Aorta (tissue), 5 donors: ENCODE data around the gene CDK5R1. TPM values are rescaled to one million over a fixed set of nuclear protein-coding genes. Genes with fewer than 3 reads are reported as not detected.

Source experiments
- ATAC-seq: fragments of 200-7000 bp; cut with Tn5 transposase; one replicate; pipeline ENCODE4 v1.9.1; 2022; ENCODE audit warnings: moderate library complexity; ENCODE audit not compliant: low FRiP score
- DNase-seq, 2 donors: peaks; one replicate each; pipeline ENCODE4 v3.0.0-alpha.2; 2020
- H3K27ac ChIP-seq, 2 donors: one replicate each; pipeline ENCODE4 v1.5.1; 2013; ENCODE audit warnings: low read length in 2 of 2, mild to moderate bottlenecking in 2 of 2, moderate library complexity in 2 of 2, control low read depth in 1 of 2, inconsistent platforms in 1 of 2, low read depth in 1 of 2
- H3K27me3 ChIP-seq, 2 donors: one replicate each; pipeline ENCODE4 v1.6.1; 2013; ENCODE audit warnings: control low read depth in 1 of 2, low read length in 1 of 2, mild to moderate bottlenecking in 1 of 2, moderate library complexity in 1 of 2; ENCODE audit not compliant: insufficient read depth in 2 of 2, control insufficient read depth in 1 of 2
- H3K36me3 ChIP-seq, 2 donors: one replicate each; pipeline ENCODE4 v1.6.1; 2013; ENCODE audit warnings: control low read depth in 1 of 2, low read length in 1 of 2, mild to moderate bottlenecking in 1 of 2; ENCODE audit not compliant: insufficient read depth in 2 of 2, control insufficient read depth in 1 of 2
- H3K4me1 ChIP-seq, 2 donors: one replicate each; pipeline ENCODE4 v1.6.1; 2013; ENCODE audit warnings: low read length in 2 of 2, control low read depth in 1 of 2, mild to moderate bottlenecking in 1 of 2, moderate library complexity in 1 of 2; ENCODE audit not compliant: insufficient read depth in 2 of 2, control insufficient read depth in 1 of 2
- H3K4me3 ChIP-seq, 2 donors: one replicate each; pipeline ENCODE4 v1.5.1; 2013; ENCODE audit warnings: low read length in 2 of 2, control low read depth in 1 of 2, mild to moderate bottlenecking in 1 of 2
- H3K9me3 ChIP-seq: one replicate; pipeline ENCODE4 v1.6.1; 2013; ENCODE audit warnings: mild to moderate bottlenecking, low read length; ENCODE audit not compliant: control insufficient read depth
- WGBS, 2 donors: extraction: QIAGEN DNeasy Blood & Tissue Kit; methylation state at CpG; one replicate each; pipeline ENCODE4 v1.1.7; 2013; 5-methylcytosine and 5-hydroxymethylcytosine counted together
- intact Hi-C, 2 donors: fragments of 100-400 bp; cut with DNase I; formaldehyde crosslinking; loops; one replicate each; pipeline versions ENCODE4 v1.14.2 to v1.15.0; 2022
- polyA plus RNA-seq, 2 donors: library from polyadenylated mRNA; stranded (reverse); fragments of 200-250 nt; gene quantifications; one replicate each; pipeline ENCODE4 v1.2.3, GENCODE V29; 2013
- total RNA-seq, 2 donors: library from RNA; stranded (reverse); fragmentation: NEBNext Ultra II Directional; extraction: Animal tissue kit (Norgen Biotek cat#: 25700); gene quantifications; one replicate each; pipeline ENCODE4 v1.2.1, GENCODE V29; 2021
- donor health status: healthy with polysubstance abuse.
- donor health status: Bipolar disorder and iron deficiency.
- donor health status: DM: no; HTN: no; CAD: no.
- donor health status: DM: no; HTN: no; CAD: no.
- donor health status: DM: yes; HTN: yes; CAD: no.

The CDK5R1 gene
- total and polyA plus RNA-seq, 4 donors, result under 0.01 to 1.0 (median 0.67) TPM

- no peak for DNase-seq
- peaks cover 0 to 2% of the 10 kb centered on the region in 2 donors for H3K36me3 ChIP-seq
- ATAC-seq, result no peak
- no peaks in the 10 kb centered on the region for H3K4me1 ChIP-seq
- no peak overlapping the region for H3K4me3 ChIP-seq
- H3K9me3 ChIP-seq, result no peaks in the 10 kb centered on the region
- intact Hi-C loops, result no loop called here
- no peaks in the 10 kb centered on the region for H3K27me3 ChIP-seq
- no peak overlapping the region for H3K27ac ChIP-seq
- 66 to 68% methylated on average over 10 of the region's 10 CpGs for WGBS, 2 donors
Observed at GRCh38 chr17:32529604-32530003, 42.8 kb downstream of the CDK5R1 start.

DNA sequence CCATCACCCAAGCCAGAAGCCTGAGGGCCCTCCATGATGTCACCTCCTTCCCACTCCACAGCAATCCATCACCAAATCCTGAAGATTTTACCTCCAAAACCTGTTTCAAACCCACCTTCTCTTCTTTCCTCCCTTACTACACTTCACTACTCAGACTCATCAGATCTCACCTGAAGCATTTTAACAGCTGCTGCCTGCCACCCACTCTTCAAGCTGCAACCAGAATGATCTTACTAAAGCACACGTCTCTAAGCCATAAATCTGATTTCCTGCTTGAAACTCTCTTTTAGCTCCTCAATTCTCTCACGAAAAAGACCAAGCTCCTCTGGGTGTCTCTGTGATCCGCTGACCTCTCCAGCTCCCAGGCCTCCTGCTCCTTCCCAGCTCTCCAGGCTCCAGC, 46.5 kb downstream of the CDK5R1 start:
- ATAC-seq, result no peak
- H3K27me3 ChIP-seq, result no peaks in the 10 kb centered on the region
- H3K27ac ChIP-seq, result no peak overlapping the region
- 85 to 86% methylated on average over 3 of the region's 3 CpGs for WGBS, 2 donors
- peaks cover 1 to 4% of the 10 kb centered on the region in 2 donors for H3K4me1 ChIP-seq
- H3K4me3 ChIP-seq, result no peak overlapping the region
- no peaks in the 10 kb centered on the region for H3K9me3 ChIP-seq
- intact Hi-C loops, result no loop called here
- DNase-seq, result no peak
- H3K36me3 ChIP-seq, result peaks cover 0 to 2% of the 10 kb centered on the region in 2 donors

DNA sequence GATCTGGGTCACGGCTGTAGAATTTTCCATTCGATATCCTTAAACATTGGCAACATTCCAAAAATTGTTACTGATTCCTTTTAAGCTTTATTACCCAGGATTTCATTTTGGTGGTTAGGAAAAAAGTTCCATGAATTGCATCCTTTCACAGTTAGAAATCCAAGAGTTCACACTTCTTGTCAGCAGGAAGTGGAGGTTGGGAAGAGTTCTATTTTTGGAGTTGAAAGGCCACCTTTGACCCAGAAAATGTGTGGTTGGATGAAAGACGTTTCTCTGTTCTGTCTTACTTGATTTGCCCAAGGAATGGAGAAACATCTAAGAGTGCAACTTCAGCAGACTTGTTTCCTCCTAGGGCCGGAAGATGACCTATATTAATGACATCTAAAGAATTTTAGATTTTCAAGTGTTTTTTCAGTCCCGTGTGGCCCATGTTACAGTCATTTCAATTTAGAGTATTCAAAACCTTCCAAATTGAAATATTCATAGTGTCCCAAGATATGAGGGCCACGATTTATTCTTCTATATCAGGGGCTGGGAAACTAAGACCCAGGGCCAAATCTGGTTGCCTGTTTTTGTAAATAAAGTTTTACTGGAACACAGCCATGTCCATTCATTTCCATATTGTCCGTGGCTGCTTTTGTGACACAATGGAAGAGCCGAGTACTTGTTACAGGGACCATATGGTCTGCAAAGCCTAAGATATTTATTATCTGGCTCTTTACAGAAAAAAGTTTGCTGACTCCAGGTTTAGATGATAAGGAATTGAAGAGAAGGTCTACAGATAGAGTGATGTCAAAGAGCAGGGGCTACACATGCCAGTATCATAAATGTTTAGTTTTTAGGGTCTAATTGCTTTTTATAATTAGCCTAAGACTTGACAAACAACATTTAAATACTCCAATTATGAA, 50.2 kb downstream of the CDK5R1 start:
- peaks cover 0 to 3% of the 10 kb centered on the region in 2 donors for H3K36me3 ChIP-seq
- ATAC-seq (no peak), DNase-seq (no peak)
- peaks cover 1 to 4% of the 10 kb centered on the region in 2 donors for H3K4me1 ChIP-seq
- H3K27ac ChIP-seq, result no peak overlapping the region
- intact Hi-C loops, result no loop called here
- H3K27me3 ChIP-seq, result no peaks in the 10 kb centered on the region
- no peaks in the 10 kb centered on the region for H3K9me3 ChIP-seq
- no peak overlapping the region for H3K4me3 ChIP-seq
- WGBS, 2 donors, result 47 to 54% methylated on average over 8 of the region's 8 CpGs

Other genes starting within 250 kb of the CDK5R1 start
- 1 to 10 TPM in 1 of 2 donors, under 1 TPM in 1; 0.29 to 1.0 TPM for gene RHBDL3, start 221.2 kb upstream of the CDK5R1 start, total RNA-seq
- not detected for gene RHBDL3, start 221.2 kb upstream of the CDK5R1 start, polyA plus RNA-seq
- 10 to 100 TPM; 10.9 to 16.2 TPM for gene C17orf75, start 144.8 kb upstream of the CDK5R1 start, total RNA-seq
- 10 to 100 TPM in 1 of 2 donors, 1 to 10 TPM in 1; 9.1 to 11.7 TPM for gene C17orf75, start 144.8 kb upstream of the CDK5R1 start, polyA plus RNA-seq
- gene ZNF207, start 136.8 kb upstream of the CDK5R1 start, total RNA-seq, result 100 to 1,000 TPM; 162 to 188 TPM
- gene ZNF207, start 136.8 kb upstream of the CDK5R1 start, polyA plus RNA-seq, result 10 to 100 TPM; 39.7 to 88.4 TPM
- gene PSMD11, start 42.5 kb upstream of the CDK5R1 start, total RNA-seq, result 10 to 100 TPM; 59.6 to 64.1 TPM
- 10 to 100 TPM; 17.4 to 47.2 TPM for gene PSMD11, start 42.5 kb upstream of the CDK5R1 start, polyA plus RNA-seq